Keratinocyte (primary cell): ENCODE data around the gene PSMG2. TPM values are rescaled to one million over a fixed set of nuclear protein-coding genes. Genes with fewer than 3 reads are reported as not detected.

Experiments used
- DNase-seq: peaks from one replicate; pipeline ENCODE4 v3.0.0-alpha.2; 2011; ENCODE audit warnings: low read depth, missing footprints, low spot score
- FAIRE-seq: peaks from 2 replicates; lab custom pipeline; 2011; peaks lifted over from hg19 to GRCh38; lab: Jason Lieb, UNC
- H2AFZ ChIP-seq: 2 replicates; pipeline ENCODE4 v1.6.0; 2012; ENCODE audit warnings: low read length, control low read depth, inconsistent platforms; ENCODE audit not compliant: control insufficient read depth
- H3K27ac ChIP-seq: 2 replicates; pipeline ENCODE4 v1.5.1; 2011; ENCODE audit warnings: low read length; ENCODE audit not compliant: control insufficient read depth, insufficient read depth
- H3K27me3 ChIP-seq: 3 replicates; pipeline ENCODE4 v1.6.0; 2011; ENCODE audit warnings: low read length; ENCODE audit not compliant: control insufficient read depth, insufficient read depth; ENCODE audit errors: extremely low read depth
- H3K36me3 ChIP-seq, 2 experiments: 2 replicates in 1 of 2; 3 replicates in 1 of 2; pipeline ENCODE4 v1.5.1; 2011; ENCODE audit warnings: low read length in 2 of 2, mild to moderate bottlenecking in 1 of 2; ENCODE audit not compliant: control insufficient read depth in 2 of 2, insufficient read depth in 2 of 2; ENCODE audit errors: extremely low read depth in 1 of 2
- H3K4me1 ChIP-seq: 3 replicates; pipeline ENCODE4 v1.5.1; 2011; ENCODE audit warnings: low read length; ENCODE audit not compliant: control insufficient read depth, insufficient read depth; ENCODE audit errors: extremely low read depth
- H3K4me2 ChIP-seq: 3 replicates; pipeline ENCODE4 v1.6.0; 2011; ENCODE audit warnings: low read depth, low read length; ENCODE audit not compliant: control insufficient read depth, insufficient read depth; ENCODE audit errors: extremely low read depth
- H3K4me3 ChIP-seq, 3 experiments: fragments of 200-600 bp in 1 of 3; sonication (generic) in 1 of 3; 2 replicates in 2 of 3; 3 replicates in 1 of 3; pipeline ENCODE4 v1.5.1; 2011 to 2016; ENCODE audit warnings: low read length in 3 of 3, mild to moderate bottlenecking in 3 of 3, control low read depth in 2 of 3, inconsistent platforms in 1 of 3, low read depth in 1 of 3, mixed read lengths in 1 of 3, mixed run types in 1 of 3, moderate library complexity in 1 of 3; ENCODE audit not compliant: control insufficient read depth in 2 of 3, insufficient read depth in 2 of 3; ENCODE audit errors: extremely low read depth in 1 of 3
- H3K79me2 ChIP-seq: 2 replicates; pipeline ENCODE4 v1.6.0; 2012; ENCODE audit warnings: low read length; ENCODE audit not compliant: control insufficient read depth, insufficient read depth
- H3K9ac ChIP-seq: 3 replicates; pipeline ENCODE4 v1.6.0; 2011; ENCODE audit warnings: low read length; ENCODE audit not compliant: control insufficient read depth, insufficient read depth; ENCODE audit errors: extremely low read depth
- H3K9me1 ChIP-seq: 3 replicates; pipeline ENCODE4 v1.6.0; 2011; ENCODE audit warnings: low read length; ENCODE audit not compliant: control insufficient read depth, insufficient read depth; ENCODE audit errors: extremely low read depth
- H3K9me3 ChIP-seq: 2 replicates; pipeline ENCODE4 v1.5.1; 2012; ENCODE audit warnings: low read depth, low read length; ENCODE audit not compliant: control insufficient read depth
- H4K20me1 ChIP-seq: 3 replicates; pipeline ENCODE4 v1.6.0; 2011; ENCODE audit warnings: low read length; ENCODE audit not compliant: control insufficient read depth, insufficient read depth; ENCODE audit errors: extremely low read depth
- CTCF ChIP-seq, 3 experiments: IDR thresholded peaks in 1 of 3; conservative IDR thresholded peaks in 1 of 3; optimal IDR thresholded peaks in 1 of 3; 2 replicates in 2 of 3; 3 replicates in 1 of 3; pipeline versions ENCODE3 to v1.5.1; 2011; ENCODE audit warnings: low read length in 3 of 3, mild to moderate bottlenecking in 3 of 3, moderate library complexity in 2 of 3, control low read depth in 1 of 3, inconsistent platforms in 1 of 3; ENCODE audit not compliant: insufficient read depth in 2 of 3; ENCODE audit errors: extremely low read depth in 1 of 3
- EZH2 ChIP-seq: IDR thresholded peaks from one replicate; pipeline ENCODE4 v1.6.1; 2012; ENCODE audit warnings: inconsistent platforms, mild to moderate bottlenecking, low read length, moderate library complexity
- dilution Hi-C: fragments of 300-500 bp; cut with MboI; formaldehyde crosslinking; loops from one replicate; pipeline ENCODE4 v1.7.0; 2020; ENCODE audit warnings: low sequenced_read_pairs; ENCODE audit not compliant: extremely low pct_ligation_motif_present
- polyA plus RNA-seq, 5 experiments: library from polyadenylated mRNA; depleted of rRNA in 3 of 5; stranded (reverse) in 3 of 5; stranded (forward) in 1 of 5; unstranded in 1 of 5; fragments of >200 nt; gene quantifications; 1 replicate in 1 of 5; 2 replicates in 3 of 5; 3 replicates in 1 of 5; pipeline versions ENCODE4 v1.2.1 to v1.2.3, GENCODE V29; 2011 to 2012; ENCODE audit warnings: missing spikeins in 2 of 5, low read depth in 1 of 5, low replicate concordance in 1 of 5

Gene PSMG2
- polyA plus RNA-seq, 1 donor (not counting 4 experiments of a cell fraction or from before 2014, with no cell fraction given), result 69.3 TPM

DNA sequence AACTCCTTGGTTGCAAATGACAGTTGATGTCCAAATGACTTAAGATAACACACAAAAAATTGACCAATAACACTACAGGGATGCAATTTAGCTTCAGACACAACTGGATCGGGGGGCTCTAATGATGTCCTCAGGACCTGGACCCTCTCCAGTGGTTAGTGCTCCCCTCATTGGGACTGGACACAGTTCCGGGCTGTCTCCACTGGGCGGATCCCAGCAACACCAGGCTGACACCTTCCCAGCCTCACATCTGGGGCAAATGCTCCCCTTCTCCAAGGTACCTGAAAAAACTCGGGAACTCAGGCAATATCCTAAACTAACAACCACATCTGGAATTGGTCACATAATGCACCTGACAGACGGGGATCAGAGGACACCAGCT is 48.7 kb downstream of the PSMG2 start:
- Histone ChIP-seq H3K4me2 (no peak overlapping the region), H4K20me1 (no peaks in the 10 kb centered on the region), H2AFZ (no peak overlapping the region), H3K27ac (no peak overlapping the region), H3K36me3 (no peaks in the 10 kb centered on the region), H3K9me1 (no peaks in the 10 kb centered on the region), H3K9me3 (no peaks in the 10 kb centered on the region), H3K27me3 (no peaks in the 10 kb centered on the region), H3K4me1 (peaks cover 13% of the 10 kb centered on the region), H3K9ac (no peak overlapping the region), H3K79me2 (no peaks in the 10 kb centered on the region), H3K4me3 (no peak overlapping the region)
- no peak for TF ChIP-seq CTCF (optimal IDR thresholded peaks at IDR 0.05 in 1 of 3, IDR thresholded peaks at IDR 0.05 in 1 of 3, conservative IDR thresholded peaks at IDR 0.05 in 1 of 3; ENCODE audit: extremely low read depth in 1 of 3, insufficient read depth in 2 of 3, low read length in 3 of 3)
- no peak for TF ChIP-seq EZH2
- dilution Hi-C loops, result no loop called here
- FAIRE-seq (no peak), DNase-seq (no peak)

- Histone ChIP-seq H3K36me3 (no peaks in the 10 kb centered on the region), H4K20me1 (no peaks in the 10 kb centered on the region), H3K9me1 (no peaks in the 10 kb centered on the region), H3K4me2 (no peak overlapping the region), H3K27me3 (no peaks in the 10 kb centered on the region), H2AFZ (no peak overlapping the region), H3K9ac (no peak overlapping the region), H3K4me3 (no peak overlapping the region), H3K27ac (no peak overlapping the region), H3K79me2 (no peaks in the 10 kb centered on the region), H3K9me3 (no peaks in the 10 kb centered on the region), H3K4me1 (peaks cover 13% of the 10 kb centered on the region)
- dilution Hi-C loops, result no loop called here
- no peak for DNase-seq
- no peak for FAIRE-seq
- no peak for TF ChIP-seq EZH2
- TF ChIP-seq CTCF (optimal IDR thresholded peaks at IDR 0.05 in 1 of 3, IDR thresholded peaks at IDR 0.05 in 1 of 3, conservative IDR thresholded peaks at IDR 0.05 in 1 of 3; ENCODE audit: extremely low read depth in 1 of 3, insufficient read depth in 2 of 3, low read length in 3 of 3), result no peak
These were observed 49.0 kb downstream of the PSMG2 start for GRCh38 chr18:12751891-12752290.
